HL-60 (cell line): Measurements from ENCODE around the gene BZW2.

Source experiments
- DNase-seq, 2 experiments: peaks; one replicate each; pipeline ENCODE4 v3.0.0-alpha.2; 2010 to 2020; ENCODE audit warnings: low read depth in 1 of 2, low spot score in 1 of 2
- H3K27ac ChIP-seq: fragments of 250-450 bp; sonication (Bioruptor Pico); replicated peaks from 2 replicates; pipeline ENCODE4 v1.5.1; 2020; ENCODE audit warnings: mild to moderate bottlenecking, moderate library complexity
- H3K27me3 ChIP-seq: fragments of 250-450 bp; sonication (Bioruptor Pico); 2 replicates; pipeline ENCODE4 v1.5.1; 2021; ENCODE audit warnings: mild to moderate bottlenecking, moderate library complexity; ENCODE audit not compliant: insufficient read depth, poor library complexity, severe bottlenecking
- H3K4me3 ChIP-seq: replicated peaks from 2 replicates; pipeline ENCODE4 v1.5.1; 2011; ENCODE audit warnings: mild to moderate bottlenecking, control low read depth, low read length; ENCODE audit not compliant: insufficient read depth
- GABPA ChIP-seq: IDR thresholded peaks from 2 replicates; pipeline ENCODE4 v1.6.1; 2012; ENCODE audit warnings: low read depth
- POLR2AphosphoS5 ChIP-seq: IDR thresholded peaks from 2 replicates; pipeline ENCODE4 v1.6.1; 2012; ENCODE audit warnings: low read depth
- REST ChIP-seq: IDR thresholded peaks from 2 replicates; pipeline ENCODE4 v1.6.1; 2012; ENCODE audit warnings: low read depth; ENCODE audit not compliant: insufficient replicate concordance
- SPI1 ChIP-seq: IDR thresholded peaks from 2 replicates; pipeline ENCODE4 v1.6.1; 2012; ENCODE audit warnings: low read depth, mild to moderate bottlenecking, borderline replicate concordance
- TF ChIP-seq, protein P1 (sequence below): IDR thresholded peaks from one replicate; pipeline ENCODE4 v1.5.1; 2011; ENCODE audit warnings: low read length, control low read depth, inconsistent platforms; ENCODE audit not compliant: insufficient read depth

BZW2 gene

GRCh38 chr7:16644157-16644556 lies 1.8 kb upstream of the BZW2 start:
- peak overlapping the region; percentile 75 for H3K4me3 ChIP-seq

GRCh38 chr7:16644636-16645592 lies 1.1 kb upstream of the BZW2 start:
- Histone ChIP-seq H3K27me3 (no peaks in the 10 kb centered on the region), H3K4me3 (peak overlapping the region; percentile 75), H3K27ac (peak overlapping the region; percentile 99)
- DNase-seq: peak in 1 of 2 experiments; percentile 61
- TF ChIP-seq, protein P1, sequence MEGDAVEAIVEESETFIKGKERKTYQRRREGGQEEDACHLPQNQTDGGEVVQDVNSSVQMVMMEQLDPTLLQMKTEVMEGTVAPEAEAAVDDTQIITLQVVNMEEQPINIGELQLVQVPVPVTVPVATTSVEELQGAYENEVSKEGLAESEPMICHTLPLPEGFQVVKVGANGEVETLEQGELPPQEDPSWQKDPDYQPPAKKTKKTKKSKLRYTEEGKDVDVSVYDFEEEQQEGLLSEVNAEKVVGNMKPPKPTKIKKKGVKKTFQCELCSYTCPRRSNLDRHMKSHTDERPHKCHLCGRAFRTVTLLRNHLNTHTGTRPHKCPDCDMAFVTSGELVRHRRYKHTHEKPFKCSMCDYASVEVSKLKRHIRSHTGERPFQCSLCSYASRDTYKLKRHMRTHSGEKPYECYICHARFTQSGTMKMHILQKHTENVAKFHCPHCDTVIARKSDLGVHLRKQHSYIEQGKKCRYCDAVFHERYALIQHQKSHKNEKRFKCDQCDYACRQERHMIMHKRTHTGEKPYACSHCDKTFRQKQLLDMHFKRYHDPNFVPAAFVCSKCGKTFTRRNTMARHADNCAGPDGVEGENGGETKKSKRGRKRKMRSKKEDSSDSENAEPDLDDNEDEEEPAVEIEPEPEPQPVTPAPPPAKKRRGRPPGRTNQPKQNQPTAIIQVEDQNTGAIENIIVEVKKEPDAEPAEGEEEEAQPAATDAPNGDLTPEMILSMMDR: no peak
- TF ChIP-seq GABPA (no peak), REST (no peak), SPI1 (peak; percentile 35; the same call in 1 of the 2 replicates), POLR2AphosphoS5 (peak; percentile 53)

More at GRCh38 chr7:16644157-16644556, 1.8 kb upstream of the BZW2 start:
- TF ChIP-seq, protein P1: no peak
- no peak for TF ChIP-seq POLR2AphosphoS5
- Histone ChIP-seq H3K27ac (no peak overlapping the region), H3K27me3 (no peaks in the 10 kb centered on the region)
- no peak for DNase-seq

DNA sequence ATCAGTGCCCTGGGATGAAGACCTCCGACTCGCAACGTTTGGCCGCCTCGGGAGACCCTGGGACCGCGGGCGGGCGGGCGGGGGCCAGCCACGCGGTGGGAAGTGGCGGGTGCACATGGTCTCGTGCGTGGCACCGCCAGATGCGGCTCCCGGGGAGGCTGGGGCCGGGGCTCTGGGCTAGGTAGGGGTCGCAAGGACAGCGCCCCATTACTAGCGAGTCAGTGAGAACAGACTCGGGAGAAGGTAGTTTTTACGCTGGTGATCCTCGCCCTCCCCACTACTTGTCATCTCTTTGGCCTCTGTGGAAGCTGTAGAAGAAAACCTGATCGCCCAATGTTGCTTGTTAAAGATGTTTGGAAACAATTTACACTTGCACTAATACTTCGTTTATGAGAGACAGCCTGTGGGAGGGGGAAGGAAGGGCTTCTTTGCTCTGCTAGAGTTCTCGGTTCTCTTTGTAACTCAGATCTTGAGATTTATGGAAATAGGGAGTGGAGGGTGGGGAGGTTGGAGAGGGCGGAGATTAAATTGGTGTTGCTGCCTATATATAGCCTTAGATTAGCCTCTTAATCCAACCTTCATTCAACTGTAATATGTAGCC lies 591 bp downstream of the BZW2 start:
- DNase-seq: no peak
- no peak for TF ChIP-seq REST
- TF ChIP-seq, protein P1: no peak
- no peak for TF ChIP-seq POLR2AphosphoS5
- TF ChIP-seq SPI1: no peak
- no peak for TF ChIP-seq GABPA
- Histone ChIP-seq H3K27me3 (no peaks in the 10 kb centered on the region), H3K27ac (peak overlapping the region; percentile 99), H3K4me3 (peak overlapping the region; percentile 74)
